ENCODE data around the gene HEPACAM2. TPM values are rescaled to one million over a fixed set of nuclear protein-coding genes. Genes with fewer than 3 reads are reported as not detected.

Gene HEPACAM2
- total RNA-seq, 1 donor from 2014 or later = not detected

DNA sequence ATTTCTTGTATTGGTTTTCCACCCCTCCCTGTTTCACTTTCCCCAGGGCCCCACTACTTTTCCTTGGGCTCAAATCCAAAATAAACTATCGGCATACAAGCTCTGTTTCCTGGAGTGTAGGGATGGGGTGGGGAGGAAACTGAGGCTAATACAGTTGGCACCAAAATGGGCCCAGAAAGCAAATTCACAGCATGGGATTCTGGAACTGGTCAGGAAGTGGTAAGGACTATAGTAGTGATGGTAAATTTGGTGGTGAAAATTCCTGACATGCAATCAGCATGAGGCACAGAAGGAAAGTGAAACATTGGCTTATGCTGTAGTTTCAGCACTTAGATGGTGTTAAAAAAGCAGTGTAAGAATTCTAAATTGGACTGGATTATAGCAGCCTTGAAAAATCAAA, 69.4 kb downstream of the HEPACAM2 start:
- POLR2A ChIA-PET = no interaction called here
- Mint-ChIP-seq H3K4me1 (no peaks in the 10 kb centered on the region), H3K36me3 (ENCODE audit: low read depth) (no peaks in the 10 kb centered on the region), H3K27ac (no peak overlapping the region), H3K4me3 (no peak overlapping the region), H3K27me3 (no peaks in the 10 kb centered on the region), H3K9me3 (no peaks in the 10 kb centered on the region)
- TF ChIP-seq, protein P1, sequence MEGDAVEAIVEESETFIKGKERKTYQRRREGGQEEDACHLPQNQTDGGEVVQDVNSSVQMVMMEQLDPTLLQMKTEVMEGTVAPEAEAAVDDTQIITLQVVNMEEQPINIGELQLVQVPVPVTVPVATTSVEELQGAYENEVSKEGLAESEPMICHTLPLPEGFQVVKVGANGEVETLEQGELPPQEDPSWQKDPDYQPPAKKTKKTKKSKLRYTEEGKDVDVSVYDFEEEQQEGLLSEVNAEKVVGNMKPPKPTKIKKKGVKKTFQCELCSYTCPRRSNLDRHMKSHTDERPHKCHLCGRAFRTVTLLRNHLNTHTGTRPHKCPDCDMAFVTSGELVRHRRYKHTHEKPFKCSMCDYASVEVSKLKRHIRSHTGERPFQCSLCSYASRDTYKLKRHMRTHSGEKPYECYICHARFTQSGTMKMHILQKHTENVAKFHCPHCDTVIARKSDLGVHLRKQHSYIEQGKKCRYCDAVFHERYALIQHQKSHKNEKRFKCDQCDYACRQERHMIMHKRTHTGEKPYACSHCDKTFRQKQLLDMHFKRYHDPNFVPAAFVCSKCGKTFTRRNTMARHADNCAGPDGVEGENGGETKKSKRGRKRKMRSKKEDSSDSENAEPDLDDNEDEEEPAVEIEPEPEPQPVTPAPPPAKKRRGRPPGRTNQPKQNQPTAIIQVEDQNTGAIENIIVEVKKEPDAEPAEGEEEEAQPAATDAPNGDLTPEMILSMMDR (IDR thresholded peaks at IDR 0.05) = no peak
- intact Hi-C loops (cut with micrococcal nuclease) = no loop called here
- DNase-seq (no peak), ATAC-seq (ENCODE audit: low read depth) (no peak)
- CTCF ChIA-PET = no interaction called here

DNA sequence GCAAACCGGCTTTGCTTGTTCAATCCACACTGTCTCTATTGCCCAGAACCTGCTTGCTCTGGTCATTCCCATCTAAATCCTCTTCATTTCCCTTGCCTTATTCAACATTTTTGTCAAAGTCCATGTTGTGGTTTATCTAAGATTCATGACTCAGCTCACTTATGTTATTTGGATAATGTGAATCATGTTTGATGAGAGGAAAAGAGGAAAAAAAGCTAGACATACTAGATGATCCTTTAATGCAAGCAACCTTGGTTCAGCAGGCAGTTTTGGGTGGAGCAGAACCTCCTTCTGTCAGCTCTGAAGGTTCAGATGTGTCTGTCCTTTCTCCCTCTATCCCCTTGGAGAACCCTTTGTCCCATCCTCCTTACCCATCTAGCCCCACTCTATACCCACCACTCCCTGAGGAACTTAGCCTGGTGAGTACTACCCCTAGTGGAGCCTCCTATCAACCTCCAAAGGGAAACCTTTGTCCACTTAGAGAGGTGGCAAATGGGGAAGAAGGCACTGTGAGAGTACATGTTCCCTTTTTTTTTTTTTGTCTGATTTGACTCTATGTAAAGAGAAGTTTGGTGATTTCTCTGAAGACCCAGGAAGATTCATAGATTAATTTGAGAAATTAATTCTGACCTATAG, 76.0 kb downstream of the HEPACAM2 start:
- ATAC-seq (ENCODE audit: low read depth) (no peak), DNase-seq (no peak)
- Mint-ChIP-seq H3K4me1 (peaks cover 50% of the 10 kb centered on the region), H3K4me3 (no peak overlapping the region), H3K27ac (peak overlapping the region; percentile 65), H3K9me3 (no peaks in the 10 kb centered on the region), H3K27me3 (no peaks in the 10 kb centered on the region), H3K36me3 (ENCODE audit: low read depth) (peaks cover 11% of the 10 kb centered on the region)
- ChIA-PET CTCF (no interaction called here), POLR2A (interaction anchor here (0.7 kb wide), 1 partner anchor 9 kb away, joined by 5 read pairs; no protein-coding TSS in a partner anchor)
- TF ChIP-seq, protein P1 (IDR thresholded peaks at IDR 0.05) = no peak
- intact Hi-C loops (cut with micrococcal nuclease) = no loop called here

DNA sequence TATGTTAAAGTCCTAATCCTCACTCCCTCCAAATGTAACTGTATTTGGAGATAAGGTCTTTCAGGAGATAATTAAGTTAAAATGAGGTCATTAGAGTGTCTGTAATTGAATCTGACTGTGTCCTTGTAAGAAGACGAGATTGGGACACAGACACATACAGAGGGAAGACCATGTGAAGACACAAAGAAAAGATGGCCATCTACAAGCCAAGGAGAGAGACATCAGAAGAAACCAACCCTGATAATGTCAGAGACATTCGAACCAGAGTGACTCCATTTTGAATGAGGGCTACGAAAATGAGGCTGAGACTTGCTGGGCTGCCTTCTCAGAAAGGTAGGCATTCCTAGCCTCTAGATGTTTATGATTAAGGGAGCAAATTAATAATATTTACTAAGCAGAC, 77.5 kb downstream of the HEPACAM2 start:
- no peaks in the 10 kb centered on the region for H3K27me3 Mint-ChIP-seq
- H3K36me3 Mint-ChIP-seq (ENCODE audit: low read depth) = peaks cover 12% of the 10 kb centered on the region
- intact Hi-C loops (cut with micrococcal nuclease) = loop anchor here (1.0 to 10.0 kb wide), 5 partner anchors 17 to 516 kb away; partner anchors contain the start of gene CDK6
- H3K27ac Mint-ChIP-seq = peak overlapping the region; percentile 90
- peaks cover 58% of the 10 kb centered on the region for H3K4me1 Mint-ChIP-seq
- H3K9me3 Mint-ChIP-seq = no peaks in the 10 kb centered on the region
- CTCF ChIA-PET = no interaction called here
- ATAC-seq (ENCODE audit: low read depth) (no peak), DNase-seq (no peak)
- POLR2A ChIA-PET = no interaction called here
- TF ChIP-seq, protein P1 (IDR thresholded peaks at IDR 0.05) = no peak
- peak overlapping the region; percentile 90 for H3K4me3 Mint-ChIP-seq

DNA sequence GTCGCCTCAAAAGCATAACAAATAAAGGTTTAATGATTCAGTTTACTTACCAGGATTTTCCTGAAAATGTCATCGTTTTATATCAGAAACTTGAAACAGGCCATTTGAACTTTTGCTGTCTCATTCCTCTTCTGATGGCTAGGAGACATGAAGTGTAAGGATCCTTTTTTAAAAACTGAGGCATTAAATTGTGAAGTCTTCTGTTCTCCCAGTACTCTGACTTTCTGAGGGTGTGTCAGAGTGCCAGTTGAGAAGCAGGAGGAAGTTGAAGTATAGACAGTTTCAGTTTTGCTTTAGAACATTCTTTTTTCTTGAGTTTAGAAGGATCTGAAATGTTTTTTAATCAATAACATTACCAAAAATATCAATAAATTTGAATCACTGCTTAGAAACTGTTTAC, 78.1 kb downstream of the HEPACAM2 start, which contains the start of gene SAMD9L:
Gene SAMD9L, minus strand, starts transcription at position 242 of the 400 bp plus-strand sequence. CDS start 12,414 bp downstream, outside the sequence.
- Mint-ChIP-seq H3K36me3 (ENCODE audit: low read depth) (peaks cover 12% of the 10 kb centered on the region), H3K4me1 (peaks cover 58% of the 10 kb centered on the region), H3K9me3 (no peaks in the 10 kb centered on the region), H3K27me3 (no peaks in the 10 kb centered on the region), H3K4me3 (peak within 1 kb of the TSS; percentile 90), H3K27ac (peak within 1 kb of the TSS; percentile 90)
- DNase-seq = no peak
- TF ChIP-seq, protein P1 (IDR thresholded peaks at IDR 0.05) = no peak
- intact Hi-C loops (cut with micrococcal nuclease) = loop anchor here (1.0 to 10.0 kb wide), 5 partner anchors 17 to 516 kb away; partner anchors contain the start of gene CDK6
- ATAC-seq (ENCODE audit: low read depth) = peak; percentile 59
- CTCF ChIA-PET = interaction anchor here (1.1 kb wide), 1 partner anchor 79 kb away, joined by 3 read pairs; no protein-coding TSS in a partner anchor
- POLR2A ChIA-PET = interaction anchor here (1.0 to 2.6 kb wide), 3 partner anchors 17 to 84 kb away, joined by 3 to 8 read pairs (median 5); partner anchors contain the start of genes SAMD9 and VPS50

DNA sequence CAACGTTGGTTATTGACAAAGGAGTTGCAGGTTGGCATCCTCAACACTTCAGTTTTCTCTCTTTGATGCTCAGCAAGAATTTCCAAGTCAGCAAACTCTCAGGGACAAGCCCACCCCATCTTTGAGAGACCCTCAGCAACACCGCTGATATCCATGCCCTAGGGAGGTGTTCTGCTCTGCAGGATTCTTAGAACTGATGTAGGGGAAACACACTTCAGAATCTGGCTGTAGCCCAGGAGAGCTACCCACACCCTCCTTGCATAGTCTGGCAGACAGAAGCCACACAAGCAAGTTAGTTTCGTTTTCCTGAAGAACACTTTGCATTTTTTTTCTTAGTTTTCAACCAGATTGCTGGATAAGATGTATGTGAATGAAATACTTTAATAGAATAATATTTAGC, 78.9 kb downstream of the HEPACAM2 start:
- intact Hi-C loops (cut with micrococcal nuclease) = loop anchor here (1.0 to 10.0 kb wide), 3 partner anchors 85 to 515 kb away; partner anchors contain the start of genes CDK6 and VPS50
- Mint-ChIP-seq H3K27ac (peak overlapping the region; percentile 83), H3K27me3 (no peaks in the 10 kb centered on the region), H3K4me1 (peaks cover 58% of the 10 kb centered on the region), H3K9me3 (no peaks in the 10 kb centered on the region), H3K4me3 (peak overlapping the region; percentile 90), H3K36me3 (ENCODE audit: low read depth) (peaks cover 12% of the 10 kb centered on the region)
- ChIA-PET POLR2A (interaction anchor here (0.7 to 2.6 kb wide), 4 partner anchors 18 to 84 kb away, joined by 3 to 8 read pairs (median 4); partner anchors contain the start of genes SAMD9 and VPS50), CTCF (interaction anchor here (1.0 to 1.1 kb wide), 2 partner anchors 30 to 80 kb away, joined by 3 to 5 read pairs; partner anchors contain the start of gene SAMD9)
- peak; percentile 73 for ATAC-seq (ENCODE audit: low read depth)
- no peak for DNase-seq
- TF ChIP-seq, protein P1 (IDR thresholded peaks at IDR 0.05) = no peak
